HG03460 (cell line): Measurements from ENCODE around the gene DCUN1D3.
"Not testable (repeated sequence)": the region's sequence is repeated elsewhere in the genome, so short reads cannot be mapped to it uniquely, and the experiment has no call there.

Source experiments
- ATAC-seq: cut with Tn5 transposase; IDR thresholded peaks from one replicate; pipeline ENCODE4 v1.9.1; 2021; ENCODE audit not compliant: unreplicated experiment

Gene DCUN1D3, protein sequence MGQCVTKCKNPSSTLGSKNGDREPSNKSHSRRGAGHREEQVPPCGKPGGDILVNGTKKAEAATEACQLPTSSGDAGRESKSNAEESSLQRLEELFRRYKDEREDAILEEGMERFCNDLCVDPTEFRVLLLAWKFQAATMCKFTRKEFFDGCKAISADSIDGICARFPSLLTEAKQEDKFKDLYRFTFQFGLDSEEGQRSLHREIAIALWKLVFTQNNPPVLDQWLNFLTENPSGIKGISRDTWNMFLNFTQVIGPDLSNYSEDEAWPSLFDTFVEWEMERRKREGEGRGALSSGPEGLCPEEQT

DNA sequence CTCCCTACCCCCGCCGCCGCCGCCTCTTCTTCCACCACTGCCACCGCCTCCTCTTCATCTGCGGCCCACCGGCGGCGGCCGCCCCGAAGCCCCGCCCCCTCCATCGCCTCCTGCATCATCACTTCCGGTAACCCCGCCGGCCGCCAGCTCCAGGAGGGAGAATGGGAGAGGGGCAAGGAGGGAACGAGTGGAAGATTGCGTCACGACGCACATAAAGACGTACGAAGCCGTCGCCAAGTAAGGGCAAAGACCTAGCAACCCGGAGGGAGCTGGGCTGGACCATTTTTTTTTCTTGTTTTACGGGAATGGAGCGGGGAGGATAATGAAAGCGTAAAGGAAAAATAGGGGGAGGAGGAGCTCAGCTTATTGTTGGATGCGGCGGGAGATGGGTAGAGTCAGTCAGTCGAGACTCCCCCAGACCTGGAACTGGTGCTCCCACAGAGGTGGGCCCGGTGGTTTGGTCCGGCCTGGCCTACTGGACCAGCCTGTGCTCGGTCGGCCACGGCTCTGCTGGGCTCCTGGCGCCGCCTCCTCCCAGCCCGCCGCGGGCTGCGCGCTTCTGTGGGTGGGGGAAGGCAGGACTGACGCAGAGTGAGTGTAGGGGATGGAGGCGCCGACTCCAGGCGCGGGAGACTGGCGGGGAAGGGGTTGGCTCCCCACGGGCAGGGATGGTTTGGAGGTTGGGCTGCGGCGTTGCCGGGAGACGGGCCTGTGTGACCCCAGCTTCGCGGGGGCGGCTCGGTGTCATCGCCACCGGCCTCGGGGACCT, at the start of gene DCUN1D3, which contains the start of gene LYRM1:
DCUN1D3 (minus strand) TSS at position 60 of the 769 bp plus-strand sequence. CDS start 37,820 bp downstream, outside the sequence.
LYRM1 (plus strand) TSS at position 473 of the 769 bp plus-strand sequence. CDS start 14,785 bp downstream, outside the sequence.
- peak; percentile 60 for ATAC-seq

DNA sequence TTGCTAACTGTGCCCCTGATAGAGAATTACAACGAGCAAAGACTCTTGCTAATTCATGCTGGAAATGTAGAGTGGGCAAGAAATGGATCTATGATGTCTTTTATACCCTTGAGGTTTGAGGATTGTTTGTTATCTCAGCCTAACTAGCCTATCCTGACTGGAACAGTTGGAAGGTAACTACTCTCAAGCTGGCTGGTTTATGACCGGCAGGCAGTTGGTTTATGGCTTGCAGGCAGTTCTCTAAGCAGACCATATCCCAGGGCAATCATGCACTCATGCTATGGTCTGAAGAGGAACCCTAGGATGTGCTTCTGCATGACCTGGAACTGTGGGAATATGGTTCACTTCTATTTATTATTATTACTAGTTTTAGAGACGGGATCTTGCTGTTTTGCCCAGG, 49.5 kb upstream of the DCUN1D3 start:
- ATAC-seq = no peak

DNA sequence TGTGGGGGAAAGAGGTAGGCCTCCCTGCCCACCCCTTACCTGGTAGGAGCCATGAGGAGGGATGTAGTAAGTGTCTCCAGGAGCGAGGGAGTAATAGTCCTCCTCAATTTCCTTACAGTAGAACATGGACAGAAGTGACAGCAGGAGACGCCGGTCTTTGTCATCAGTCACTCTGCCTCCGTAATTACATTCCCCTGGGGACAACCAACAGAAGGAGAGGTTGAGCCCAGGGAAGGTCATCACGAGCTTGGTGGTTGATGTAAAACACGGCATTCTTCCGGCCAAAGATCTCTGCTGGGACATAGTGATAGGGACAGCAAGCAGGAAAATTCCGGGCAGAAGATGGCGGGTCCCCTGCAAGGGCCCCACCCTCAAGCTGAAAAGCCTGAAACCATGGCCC, 48.3 kb upstream of the DCUN1D3 start:
- no peak for ATAC-seq

DNA sequence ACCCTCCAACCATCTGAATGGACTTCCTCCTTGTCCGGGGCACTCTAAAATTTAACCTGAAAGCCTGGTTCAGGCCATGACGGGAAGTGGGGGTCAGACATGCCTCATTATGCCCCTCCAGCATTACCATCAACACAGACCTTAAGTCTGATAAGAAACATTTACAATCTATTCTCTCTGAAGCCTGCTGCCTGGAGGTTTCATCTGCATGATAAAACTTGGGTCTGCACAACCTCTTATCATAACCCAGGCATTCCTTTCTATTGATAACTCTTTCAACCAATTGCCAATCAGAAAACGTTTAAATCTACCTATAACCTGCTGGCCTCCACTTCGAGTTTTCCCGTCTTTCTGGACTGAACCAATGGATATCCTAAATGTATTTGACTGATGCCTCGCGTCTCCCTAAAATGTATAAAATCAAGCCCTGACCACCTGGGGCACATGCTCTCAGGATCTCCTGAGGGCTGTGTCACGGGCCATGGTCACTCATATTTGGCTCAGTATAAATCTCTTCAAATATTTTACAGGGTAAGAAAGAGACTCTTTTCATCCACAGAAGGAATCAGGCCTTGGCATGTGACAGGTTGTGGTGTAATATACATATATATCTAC, 46.0 kb upstream of the DCUN1D3 start:
- no peak for ATAC-seq

DNA sequence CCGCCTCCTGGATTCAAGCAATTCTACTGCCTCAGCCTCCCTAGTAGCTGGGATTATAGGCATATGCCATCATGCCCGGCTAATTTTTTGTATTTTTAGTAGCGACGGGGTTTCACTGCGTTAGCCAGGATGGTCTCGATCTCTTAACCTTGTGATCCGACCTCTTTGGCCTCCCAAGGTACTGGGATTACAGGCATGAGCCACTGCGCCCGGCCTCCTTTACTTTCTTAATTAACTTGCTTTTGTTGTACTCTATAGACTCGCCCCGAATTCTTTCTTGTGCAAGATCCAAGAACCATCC, 45.4 kb upstream of the DCUN1D3 start:
- ATAC-seq = not testable (repeated sequence)

DNA sequence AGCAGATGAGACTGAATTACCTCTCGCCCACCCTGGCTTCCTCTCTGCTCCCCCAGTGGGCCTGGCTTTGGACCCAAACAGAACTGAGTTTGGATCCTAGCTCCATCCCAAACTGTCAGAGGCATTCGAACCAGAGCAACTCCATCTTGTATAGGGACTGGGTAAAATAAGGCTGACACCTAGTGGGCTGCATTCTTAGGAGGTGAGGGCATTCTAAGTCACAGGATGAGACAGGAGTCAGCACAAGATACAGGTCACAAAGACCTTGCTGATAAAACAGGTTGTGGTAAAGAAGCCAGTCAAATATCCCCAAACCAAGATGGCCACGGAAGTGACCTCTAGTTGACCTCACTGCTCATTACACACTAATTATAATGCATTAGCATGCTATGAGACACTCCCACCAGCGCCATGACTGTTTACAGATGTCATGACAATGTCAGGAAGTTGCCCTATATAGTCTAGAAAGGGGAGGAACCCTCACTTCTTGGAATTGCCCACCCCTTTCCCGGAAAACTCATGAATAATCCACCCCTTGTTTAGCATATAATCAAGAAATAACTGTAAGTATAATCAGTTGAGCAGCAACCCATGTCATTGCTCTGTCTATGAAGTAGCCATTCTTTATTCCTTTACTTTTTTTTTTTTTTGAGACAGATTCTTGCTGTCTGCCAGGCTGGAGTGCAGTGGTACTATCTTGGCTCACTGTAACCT, 44.9 kb upstream of the DCUN1D3 start:
- no peak for ATAC-seq

DNA sequence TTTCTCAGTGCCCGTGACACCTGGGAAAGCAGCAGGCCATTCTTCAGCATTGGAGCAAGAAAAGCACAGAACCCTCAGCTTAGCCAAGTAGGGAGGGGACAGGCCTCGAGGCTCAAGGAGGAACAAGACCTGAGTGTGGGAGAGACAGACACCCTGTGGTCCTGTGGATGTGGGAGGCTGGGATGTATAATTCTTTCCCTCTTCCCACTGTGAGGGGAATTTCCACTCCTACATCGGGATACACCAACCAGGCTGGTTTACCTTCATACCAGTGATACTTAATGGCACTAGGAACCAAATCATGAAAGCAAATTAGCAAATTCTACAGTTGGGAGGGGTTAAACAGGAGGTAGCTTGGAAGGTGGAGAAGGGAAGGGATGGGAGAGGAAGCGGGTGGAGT, 42.1 kb upstream of the DCUN1D3 start:
- no peak for ATAC-seq

DNA sequence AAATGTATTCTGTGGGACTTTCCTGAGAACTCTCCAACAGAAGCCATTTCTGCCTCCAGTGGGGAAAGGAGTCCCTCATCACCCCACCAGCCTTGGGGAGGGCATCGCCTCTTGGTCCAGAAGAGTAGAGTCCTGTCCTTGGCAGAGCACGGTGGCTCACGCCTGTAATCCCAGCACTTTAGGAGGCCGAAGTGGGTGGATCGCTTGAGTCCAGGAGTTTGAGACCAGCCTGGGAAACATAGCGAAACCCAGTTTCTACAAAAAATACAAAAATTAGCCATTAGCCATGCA, 41.4 kb upstream of the DCUN1D3 start:
- ATAC-seq = no peak

DNA sequence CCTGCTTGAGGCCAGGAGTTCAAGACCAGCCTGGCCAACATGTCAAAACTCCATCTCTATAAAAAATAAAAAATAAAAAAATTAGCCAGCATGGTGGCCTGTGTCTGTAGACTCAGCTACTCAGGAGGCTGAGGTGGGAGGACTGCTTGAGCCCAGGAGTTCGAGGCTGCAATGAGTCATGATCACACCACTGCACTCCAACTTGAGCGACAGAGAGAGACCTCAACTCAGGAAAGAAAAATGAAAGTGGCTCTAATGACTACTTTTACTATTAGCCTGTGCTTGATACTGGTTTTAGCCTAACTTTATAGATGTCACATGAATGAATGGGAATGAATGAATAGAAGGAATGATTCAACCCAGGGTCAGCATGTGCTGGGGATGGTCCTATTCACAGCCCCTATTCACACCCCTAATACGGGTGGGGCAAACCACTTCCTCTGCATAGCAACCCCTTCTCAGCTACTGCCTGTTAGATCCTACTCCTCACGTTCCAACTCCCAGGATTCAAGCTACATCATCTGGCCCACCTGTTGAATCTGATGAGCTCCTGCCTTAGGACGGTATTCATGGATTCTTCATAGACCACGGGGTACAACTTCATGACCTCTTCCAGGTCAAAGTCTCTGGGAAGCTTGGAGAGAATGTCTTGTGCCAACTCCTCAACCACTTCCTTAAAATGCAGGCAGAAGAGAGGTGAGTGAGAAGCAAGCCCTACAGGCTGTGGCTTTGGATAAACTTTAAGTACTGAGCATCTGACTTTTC, 40.9 kb upstream of the DCUN1D3 start:
- ATAC-seq = no peak

DNA sequence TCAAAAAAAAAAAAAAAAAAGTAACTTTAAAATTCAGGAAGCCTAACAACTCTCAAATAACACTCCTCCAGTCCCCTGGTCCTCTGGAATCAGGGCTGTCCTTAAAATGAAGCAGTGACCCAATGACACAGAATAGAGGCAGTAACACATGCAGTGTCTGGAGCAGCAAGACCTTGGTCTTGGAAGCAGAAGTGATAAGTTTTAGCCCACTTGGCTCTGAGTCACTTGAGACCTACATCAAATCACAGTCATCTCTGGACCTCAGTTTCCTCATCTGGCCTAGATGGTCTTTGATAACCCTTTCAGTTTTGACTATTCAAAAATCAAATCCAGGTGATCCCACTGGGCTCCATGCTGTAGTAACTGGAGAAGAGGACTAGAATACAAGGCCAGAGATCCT, 39.5 kb upstream of the DCUN1D3 start:
- ATAC-seq = no peak

DNA sequence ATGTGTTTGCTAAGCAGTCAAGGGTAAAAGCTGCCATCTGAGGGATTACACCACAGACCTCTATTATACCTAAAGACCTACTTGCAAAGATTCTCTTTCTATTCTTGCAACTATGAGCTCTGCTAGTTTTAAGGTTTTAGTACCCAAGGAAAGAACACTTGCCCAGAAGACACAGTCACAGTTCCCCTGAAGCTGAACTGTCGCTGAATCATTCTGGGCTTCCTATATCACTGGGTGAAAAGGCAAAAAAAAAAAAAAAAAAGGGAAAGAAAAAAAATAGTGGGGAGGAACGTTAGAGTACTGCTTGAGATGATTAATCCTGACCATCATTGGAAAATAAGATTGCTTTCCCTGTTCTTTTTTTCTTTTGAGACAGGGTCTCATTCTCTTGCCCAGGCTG, 38.3 kb upstream of the DCUN1D3 start:
- ATAC-seq = no peak

DNA sequence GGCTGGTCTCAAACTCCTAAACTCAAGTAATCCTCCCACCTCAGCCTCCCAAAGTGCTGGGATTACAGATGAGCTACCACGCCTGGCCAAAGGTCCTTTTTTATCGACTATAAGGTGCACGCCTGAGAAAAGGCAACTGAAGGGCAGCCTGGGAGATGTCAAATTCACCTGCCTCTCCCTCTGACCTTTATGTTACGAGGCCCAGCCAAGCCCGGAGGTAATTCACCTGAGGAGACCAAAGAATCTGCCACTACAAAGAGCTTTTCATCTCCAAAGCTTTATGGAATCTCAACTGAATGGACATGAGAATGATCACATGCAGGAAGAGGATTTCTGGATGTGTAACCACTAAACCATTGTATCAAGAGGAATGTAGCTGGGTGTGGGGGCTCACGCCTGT, 37.6 kb upstream of the DCUN1D3 start:
- no peak for ATAC-seq

DNA sequence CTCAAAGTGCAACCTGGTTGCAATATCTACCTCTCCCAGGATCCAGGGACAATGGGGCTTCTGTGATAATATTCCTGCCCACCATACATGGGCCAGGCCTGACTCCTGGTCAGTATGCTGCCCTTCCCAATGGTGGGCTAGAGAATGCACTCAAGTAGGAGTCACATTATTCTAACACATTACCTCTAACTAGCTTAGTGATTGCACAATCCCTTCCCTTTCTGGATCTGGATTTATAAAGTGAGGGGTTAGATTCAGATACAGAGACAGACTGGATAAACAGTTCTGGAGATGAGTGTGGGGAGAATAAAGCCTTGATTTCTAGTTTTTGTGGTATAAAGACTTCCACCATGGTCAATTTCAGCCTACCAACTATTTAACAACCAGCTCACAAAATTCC, 33.4 kb upstream of the DCUN1D3 start:
- ATAC-seq = no peak

DNA sequence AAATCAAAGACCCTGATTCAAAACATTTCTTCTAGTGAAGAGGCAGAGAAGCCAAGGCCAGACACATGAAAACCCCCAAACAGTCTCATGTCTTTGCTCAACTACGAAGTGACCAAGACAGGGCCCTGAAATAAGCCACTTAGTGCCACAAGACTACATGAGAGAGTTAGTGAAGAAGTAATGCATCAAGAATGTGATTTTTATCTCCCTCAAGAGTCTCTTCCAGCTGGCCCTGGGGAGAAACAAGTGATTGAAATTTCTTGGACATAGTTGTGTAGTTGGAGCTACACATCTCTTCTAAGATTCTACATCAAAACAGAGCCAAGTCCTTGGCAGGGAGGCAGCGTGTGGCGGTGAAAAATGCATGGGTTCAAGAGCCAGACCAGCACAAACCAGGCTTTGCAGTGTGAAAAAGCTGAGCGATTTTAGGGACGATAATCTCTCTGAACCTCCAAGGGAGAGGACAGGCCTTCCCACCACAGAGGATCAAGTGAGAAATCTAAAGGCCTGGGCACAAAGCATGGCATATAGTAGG, 31.0 kb upstream of the DCUN1D3 start:
- ATAC-seq = no peak

DNA sequence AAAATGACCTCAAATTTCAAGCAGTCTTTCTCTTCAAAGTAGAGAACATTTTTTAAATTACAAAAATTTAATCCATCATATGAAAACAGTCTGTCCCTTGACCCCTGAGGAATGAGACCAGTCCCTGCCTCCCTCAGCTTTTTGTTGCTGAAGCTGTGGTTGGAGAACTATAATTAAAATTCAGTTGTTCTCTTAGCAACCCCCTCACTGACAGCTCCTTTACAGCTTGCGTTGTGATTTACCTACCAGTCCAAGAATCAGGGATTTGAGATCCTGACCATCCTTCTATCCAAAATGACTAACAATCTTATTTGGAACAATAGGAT, 30.2 kb upstream of the DCUN1D3 start:
- no peak for ATAC-seq

DNA sequence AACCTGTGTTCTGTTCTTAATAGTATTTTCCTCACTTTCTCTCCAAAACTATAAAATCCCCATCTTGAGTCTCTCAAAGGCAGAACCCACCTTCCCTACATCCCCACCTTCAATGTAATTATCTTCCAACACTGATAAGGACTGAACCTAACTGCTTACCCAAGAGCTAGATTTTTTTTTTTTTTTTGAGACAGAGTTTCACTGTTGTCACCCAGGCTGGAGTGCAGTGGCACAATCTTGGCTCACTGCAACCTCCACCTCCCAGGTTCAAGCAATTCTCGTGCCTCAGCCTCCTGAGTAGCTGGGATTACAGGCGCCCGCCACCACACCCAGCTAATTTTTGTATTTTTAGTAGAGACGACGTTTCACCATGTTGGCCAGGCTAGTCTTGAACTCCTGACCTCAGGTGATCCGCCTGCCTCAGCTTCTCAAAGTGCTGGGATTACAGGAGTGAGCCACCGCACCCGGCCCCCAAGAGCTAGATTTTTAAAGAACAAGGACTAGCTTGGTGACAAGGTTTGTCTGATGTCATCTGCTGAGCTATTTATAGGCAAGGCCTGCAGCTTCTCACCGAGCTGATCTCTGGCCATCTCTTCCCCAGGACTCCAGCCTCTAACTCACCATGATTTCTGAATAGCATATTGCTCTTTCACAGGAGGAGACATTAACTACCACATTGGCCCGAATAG, 29.7 kb upstream of the DCUN1D3 start:
- ATAC-seq = not testable (repeated sequence)

DNA sequence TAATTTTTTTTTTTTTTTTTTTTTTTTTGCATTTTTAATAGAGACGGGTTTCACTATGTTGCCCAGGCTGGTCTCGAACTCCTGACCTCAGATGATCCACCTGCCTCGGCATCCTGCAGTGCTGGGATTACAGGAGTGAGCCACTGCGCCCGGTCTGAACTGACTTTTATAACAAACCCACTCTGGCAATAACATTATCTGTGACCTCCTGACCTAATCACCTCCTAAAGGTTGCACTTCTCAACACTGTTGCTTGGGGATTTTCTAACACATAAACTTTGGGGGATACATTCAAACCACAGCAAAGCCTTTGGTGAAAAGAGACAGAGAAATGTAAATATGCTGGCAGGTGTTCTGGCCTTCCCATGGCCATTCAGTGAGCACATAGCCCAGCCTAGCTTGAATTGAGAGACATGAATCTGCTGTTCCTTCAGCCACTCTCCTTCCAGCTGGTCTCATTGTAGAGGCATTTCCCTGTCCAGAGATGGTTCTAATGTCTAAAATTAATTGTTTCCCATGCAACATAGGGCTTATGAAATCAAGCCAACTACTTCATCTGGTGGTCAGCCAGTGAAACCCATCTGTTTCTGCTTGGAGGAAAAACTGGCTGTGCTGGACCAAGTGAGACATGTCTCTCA, 28.7 kb upstream of the DCUN1D3 start:
- ATAC-seq = no peak

DNA sequence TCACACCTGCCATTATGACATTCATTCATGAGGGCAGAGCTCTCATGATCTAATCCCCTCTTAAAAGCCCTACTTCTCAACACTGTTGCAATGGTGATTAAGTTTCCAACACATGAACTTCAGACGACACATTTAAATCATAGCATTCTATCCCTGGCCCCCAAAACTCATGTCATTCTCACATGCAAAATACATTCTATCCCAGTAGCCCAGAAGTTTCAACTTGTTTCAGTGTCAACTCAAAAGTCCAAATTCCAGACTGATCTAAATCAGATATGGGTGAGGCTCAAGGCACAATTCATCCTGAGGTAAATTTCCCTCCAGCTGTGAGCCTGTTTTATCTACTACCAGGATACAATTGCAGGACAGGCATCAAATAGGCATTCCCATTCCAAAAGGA, 25.6 kb upstream of the DCUN1D3 start:
- no peak for ATAC-seq

DNA sequence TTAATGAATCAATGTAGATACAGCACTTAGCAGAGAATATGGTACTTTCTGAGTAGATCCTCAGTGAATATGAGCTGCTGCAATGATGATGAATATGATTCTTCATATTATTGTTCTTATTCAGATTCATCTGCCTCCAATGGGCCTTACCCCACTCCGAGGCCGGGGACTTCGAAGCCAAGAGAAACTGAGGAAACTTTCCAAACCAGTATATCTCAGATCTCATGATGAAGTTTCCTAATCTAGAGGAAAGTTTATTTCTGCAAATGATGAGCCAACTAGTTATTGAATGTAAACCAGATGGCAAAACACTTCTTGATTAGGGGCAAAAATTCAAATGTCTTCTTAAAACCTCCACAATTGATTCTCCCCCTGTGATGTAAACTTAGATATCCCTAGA, 23.7 kb upstream of the DCUN1D3 start:
- no peak for ATAC-seq

DNA sequence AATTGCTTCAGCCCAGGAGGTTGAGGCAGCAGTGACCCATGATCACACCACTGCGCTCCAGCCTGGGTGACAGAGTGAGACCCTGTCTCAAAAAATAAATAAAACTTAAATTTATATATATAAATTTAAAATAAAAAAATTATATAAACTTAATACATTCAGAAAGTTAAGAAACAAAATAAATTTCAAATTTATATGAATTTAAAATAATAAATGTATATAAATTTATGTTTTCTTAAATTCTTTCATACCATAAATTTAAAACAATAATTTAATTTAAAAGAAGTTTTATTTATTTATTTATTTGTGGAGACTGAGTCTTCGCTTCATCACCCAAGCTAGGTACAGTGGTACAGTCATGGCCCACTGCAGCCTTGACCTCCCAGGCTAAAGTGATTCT, 20.6 kb upstream of the DCUN1D3 start:
- no peak for ATAC-seq
